Skeletal muscle cell (primary cell): ENCODE data around the gene MDP1.
"Not testable (repeated sequence)": the region's sequence is repeated elsewhere in the genome, so short reads cannot be mapped to it uniquely, and the experiment has no call there.

ENCODE experiments used
- DNase-seq: peaks from one replicate; pipeline ENCODE4 v3.0.0-alpha.2; 2010; ENCODE audit warnings: low read depth
- H3K4me3 ChIP-seq: 2 replicates; pipeline ENCODE4 v1.5.1; 2011; ENCODE audit warnings: low read depth, mild to moderate bottlenecking, control low read depth, low read length, moderate library complexity

MDP1 gene

GRCh38 chr14:24206260-24207103, 9.4 kb downstream of the MDP1 start:
- H3K4me3 ChIP-seq = no peak overlapping the region
- no peak for DNase-seq

- no peak overlapping the region for H3K4me3 ChIP-seq
- DNase-seq = no peak
Measured at GRCh38 chr14:24204163-24205146, 11.4 kb downstream of the MDP1 start.

DNA sequence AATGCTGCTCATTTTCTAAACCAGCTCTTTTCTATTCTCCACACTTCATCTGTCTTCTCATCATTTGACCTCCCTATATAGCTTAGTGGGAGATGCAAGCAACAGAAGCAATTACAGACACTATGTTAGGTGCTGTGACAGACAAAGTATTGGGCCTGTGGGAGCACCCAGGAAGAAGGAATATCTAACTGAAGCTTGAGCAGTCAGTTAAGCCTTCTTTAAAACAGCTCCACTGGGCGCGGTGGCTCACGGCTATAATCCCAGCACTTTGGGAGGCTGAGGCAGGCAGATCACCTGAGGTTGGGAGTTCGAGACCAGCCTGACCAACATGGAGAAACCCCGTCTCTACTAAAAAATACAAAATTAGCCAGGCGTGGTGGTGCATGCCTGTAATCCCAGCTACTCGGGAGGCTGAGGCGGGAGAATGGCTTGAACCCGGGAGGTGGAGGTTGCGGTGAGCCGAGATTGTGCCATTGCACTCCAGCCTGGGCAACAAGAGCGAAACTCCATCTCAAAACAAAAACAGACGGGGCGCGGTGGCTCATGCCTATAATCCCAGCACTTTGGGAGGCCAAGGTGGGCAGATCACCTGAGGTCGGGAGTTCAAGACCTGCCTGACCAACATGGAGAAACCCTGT, 12.5 kb downstream of the MDP1 start:
- not testable (repeated sequence) for H3K4me3 ChIP-seq, DNase-seq

DNA sequence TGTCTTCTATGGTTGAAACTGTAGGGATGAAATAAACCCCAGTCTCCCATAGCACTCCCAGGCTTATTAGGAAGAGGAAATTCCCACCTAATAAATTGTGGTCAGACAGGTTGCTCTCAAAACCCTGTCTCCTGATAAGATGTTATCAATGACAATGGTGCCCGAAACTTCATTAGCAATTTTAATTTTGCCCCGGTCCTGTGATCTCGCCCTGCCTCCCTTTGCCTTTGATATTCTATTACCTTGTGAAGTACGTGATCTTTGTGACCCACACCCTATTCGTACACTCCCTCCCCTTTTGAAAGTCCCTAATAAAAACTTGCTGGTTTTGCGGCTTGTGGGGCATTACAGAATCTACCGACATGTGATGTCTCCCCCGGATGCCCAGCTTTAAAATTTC, 13.3 kb downstream of the MDP1 start:
- not testable (repeated sequence) for DNase-seq, H3K4me3 ChIP-seq

DNA sequence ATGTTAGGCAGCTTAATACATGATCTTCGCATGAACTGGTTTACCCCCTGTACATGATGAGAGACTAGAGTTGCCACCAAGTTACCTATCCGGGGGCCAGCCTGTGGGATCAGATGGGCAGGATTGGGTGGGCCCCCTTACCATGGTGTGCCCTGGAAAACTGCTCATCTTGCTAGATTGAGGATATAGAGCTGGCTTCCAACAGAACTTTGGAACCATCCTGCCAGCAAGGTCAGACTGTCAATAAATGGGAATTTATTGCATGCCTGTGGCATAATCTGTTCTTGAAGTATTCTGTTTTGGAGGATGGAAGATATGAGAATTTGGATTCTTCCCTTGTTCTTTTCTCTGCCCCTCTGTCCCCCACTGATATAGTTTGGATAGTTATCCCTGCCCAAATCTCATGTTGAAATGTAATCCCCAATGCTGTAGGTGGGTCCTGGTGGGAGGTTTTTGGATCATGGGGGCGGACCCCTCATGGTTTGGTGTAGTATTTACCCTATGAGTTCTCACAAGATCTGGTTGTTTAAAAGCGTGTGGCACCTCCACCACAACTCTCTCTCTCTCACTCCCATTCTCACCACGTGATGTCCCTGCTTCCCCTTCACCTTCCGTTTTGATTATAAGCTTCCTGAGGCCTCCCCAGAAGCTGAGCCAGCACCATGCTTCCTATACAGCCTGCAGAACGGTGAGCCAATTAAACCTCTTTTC, 16.9 kb downstream of the MDP1 start:
- no peak for DNase-seq
- no peak overlapping the region for H3K4me3 ChIP-seq

DNA sequence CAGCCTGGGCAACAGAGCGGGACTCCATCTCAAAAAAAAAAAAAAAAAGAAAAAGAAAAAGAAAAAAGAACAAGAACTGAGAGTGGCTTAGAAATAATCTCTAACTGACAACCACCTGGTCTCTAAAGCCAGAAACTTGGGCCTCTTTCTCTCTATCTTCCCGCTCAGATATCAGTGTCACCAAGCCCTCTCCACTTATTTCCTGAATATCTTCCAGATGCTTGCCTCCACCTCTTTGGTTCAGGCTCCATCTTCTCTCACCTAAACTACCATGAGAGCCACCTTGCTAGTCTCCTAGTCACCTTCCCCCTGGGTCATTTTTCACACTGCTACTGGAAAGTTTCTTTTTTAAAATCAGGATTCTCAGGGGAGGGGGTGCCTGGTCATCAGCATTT, 18.8 kb downstream of the MDP1 start:
- no peak overlapping the region for H3K4me3 ChIP-seq
- no peak for DNase-seq

GRCh38 chr14:24196071-24197055, 19.5 kb downstream of the MDP1 start:
- DNase-seq = no peak
- peak overlapping the region; percentile 89 for H3K4me3 ChIP-seq

DNA sequence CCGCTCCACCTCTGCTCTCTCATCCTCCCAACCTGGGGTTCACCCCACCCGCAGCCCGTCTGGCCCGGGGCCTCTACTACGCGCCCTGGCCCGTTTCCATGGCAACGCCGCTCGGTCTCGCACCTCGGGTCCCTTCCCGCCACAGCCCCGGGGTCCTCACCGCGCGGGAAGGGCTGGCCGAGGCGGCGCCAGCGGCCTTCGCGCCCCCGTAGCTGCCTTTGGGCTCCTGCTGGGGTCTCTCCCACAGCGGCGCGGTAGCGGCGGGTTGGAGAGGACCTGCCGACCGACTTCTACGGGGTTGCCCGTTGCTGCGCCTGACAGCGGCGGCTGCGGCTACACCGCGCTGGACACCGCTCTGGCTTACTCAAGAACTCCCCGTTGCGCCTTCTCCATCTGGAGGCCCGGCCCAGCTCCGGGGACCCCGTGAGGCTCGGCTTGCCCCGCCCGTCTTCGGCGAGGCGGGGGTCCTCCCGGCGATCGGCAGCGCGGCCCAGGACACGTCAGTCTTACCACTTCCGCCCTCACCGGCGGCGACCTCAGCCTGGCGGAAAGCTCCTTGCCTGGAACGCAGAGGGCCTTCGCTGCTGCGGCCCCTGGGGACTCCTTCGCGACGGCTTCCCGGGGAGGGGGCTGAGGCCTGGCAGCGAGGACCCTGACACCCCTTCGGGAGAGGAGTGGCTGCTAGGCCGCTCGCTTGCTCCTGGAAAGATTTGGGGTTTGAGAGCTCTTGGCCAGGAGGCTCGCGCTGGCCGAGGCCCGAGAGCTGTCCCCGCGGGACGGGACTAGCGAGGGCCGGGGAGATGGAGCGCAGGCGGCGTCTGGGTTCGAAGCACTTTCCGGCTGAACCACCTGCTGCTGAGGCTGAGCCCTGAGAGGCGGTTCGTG, 20.4 kb downstream of the MDP1 start, which contains the start of gene TM9SF1:
Gene TM9SF1 (minus strand): TSS at position 256 of the 885 bp plus-strand sequence. CDS start 422 bp downstream, outside the sequence.
- H3K4me3 ChIP-seq = peak within 1 kb of the TSS; percentile 89
- peak; percentile 68 for DNase-seq

GRCh38 chr14:24194873-24195185, 21.0 kb downstream of the MDP1 start:
- H3K4me3 ChIP-seq = peak overlapping the region; percentile 89
- no peak for DNase-seq

DNA sequence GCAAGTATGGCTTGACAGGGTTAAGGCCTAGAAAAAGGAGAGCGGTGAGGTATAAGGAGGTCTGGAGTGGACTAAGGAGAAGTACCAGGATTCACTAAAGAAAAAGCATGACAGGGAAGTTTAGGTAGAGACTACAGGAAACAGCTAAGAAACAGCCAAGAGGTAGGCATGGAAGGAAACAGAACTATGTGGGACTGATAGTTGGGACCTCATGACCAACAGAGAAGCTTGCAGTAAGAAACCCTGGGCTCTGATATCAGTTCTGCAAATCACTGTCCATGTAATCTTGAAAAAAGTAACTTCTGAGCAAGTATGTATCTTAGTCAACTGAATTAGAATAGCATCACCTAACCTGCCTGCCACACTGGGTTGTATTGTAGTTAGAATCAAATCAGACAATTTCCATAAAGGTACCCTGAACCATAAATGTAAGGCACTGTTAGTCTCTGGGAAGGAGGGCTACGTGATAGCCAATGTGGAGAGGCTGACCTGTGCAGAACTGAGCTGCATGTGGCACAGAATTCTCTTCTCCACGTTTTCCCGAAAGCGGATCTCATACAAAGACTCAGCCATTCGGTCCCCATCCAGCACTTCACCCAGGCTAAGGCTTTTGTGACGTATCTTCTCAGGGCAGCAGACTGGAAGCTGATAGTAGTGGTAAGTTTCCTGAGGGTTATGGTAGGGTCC, 21.5 kb downstream of the MDP1 start:
- H3K4me3 ChIP-seq = peak overlapping the region; percentile 89
- no peak for DNase-seq

DNA sequence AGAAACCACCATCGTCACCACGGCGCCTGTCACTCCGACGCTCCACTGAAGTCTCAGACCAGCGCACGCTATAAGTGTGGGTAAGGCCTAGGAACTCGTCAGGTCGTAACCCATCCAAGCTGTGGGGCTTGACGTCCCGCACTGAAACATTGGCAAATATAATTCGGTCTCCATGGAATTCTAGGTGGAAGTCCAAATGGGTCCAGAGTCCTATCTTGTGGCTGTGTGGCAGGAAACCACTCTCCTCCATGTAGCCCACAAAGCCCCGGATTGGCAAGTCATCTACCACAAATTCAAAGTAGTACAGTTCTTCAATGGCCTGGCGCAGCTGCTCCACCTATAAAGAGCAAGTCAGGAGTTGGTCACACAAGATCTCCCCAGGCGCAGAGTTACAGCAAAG, 22.9 kb downstream of the MDP1 start:
- H3K4me3 ChIP-seq = no peak overlapping the region
- DNase-seq = no peak

GRCh38 chr14:24190416-24190815, 25.4 kb downstream of the MDP1 start:
- DNase-seq = no peak
- H3K4me3 ChIP-seq = no peak overlapping the region

DNA sequence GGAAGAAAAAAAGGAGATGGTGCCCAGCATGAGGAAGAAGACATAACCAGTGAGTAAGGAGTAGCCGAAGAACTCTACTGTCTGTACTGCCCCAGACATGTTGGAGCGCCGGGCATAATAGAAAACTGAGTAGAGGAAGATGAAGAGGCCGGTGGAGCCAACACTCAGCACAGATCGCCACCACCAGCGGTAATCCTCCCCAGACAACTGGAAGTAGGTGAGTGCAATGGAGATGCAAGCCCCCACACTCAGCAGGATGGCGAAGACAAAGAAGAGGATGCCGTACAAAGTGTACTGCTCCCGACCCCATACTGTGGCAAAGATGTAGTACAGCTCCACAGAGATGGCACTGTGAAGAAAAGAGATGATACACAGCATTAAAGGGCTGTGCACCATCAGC, 26.4 kb downstream of the MDP1 start:
- DNase-seq = no peak
- H3K4me3 ChIP-seq = no peak overlapping the region

DNA sequence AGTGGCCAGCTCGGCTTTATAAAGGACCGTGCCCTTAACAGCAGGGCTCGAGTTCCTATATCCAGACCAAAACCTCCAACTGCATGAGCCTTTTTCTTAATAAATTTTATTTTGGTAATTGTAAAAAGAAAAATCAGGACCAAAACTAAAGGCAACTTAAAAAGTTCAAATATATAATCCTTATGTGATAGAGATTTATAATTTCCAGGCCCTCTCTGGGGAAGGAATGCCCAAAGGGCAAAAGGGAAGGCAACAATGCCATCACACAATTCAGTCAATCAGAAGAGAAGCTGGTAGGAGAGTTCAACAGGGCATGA, 26.8 kb downstream of the MDP1 start:
- H3K4me3 ChIP-seq = peak overlapping the region; percentile 83
- DNase-seq = no peak

- DNase-seq = peak; percentile 94
- H3K4me3 ChIP-seq = peak within 1 kb of the TSS; percentile 83
Measured at GRCh38 chr14:24188251-24189058, 27.4 kb downstream of the MDP1 start, which contains the start of gene IPO4. IPO4 (minus strand) TSS chr14:24188816; CDS start chr14:24188787, 29 bp downstream.

GRCh38 chr14:24187539-24187915, 28.3 kb downstream of the MDP1 start:
- no peak for DNase-seq
- peak overlapping the region; percentile 83 for H3K4me3 ChIP-seq
